ENCODE data around the gene AOPEP. TPM values are rescaled to one million over a fixed set of nuclear protein-coding genes. Genes with fewer than 3 reads are reported as not detected.
A peak's percentile ranks its signal among the peaks of the same experiment; 100 is the strongest.

AOPEP gene
- total RNA-seq, 1 experiment from 2014 or later, result 36.4 TPM

DNA sequence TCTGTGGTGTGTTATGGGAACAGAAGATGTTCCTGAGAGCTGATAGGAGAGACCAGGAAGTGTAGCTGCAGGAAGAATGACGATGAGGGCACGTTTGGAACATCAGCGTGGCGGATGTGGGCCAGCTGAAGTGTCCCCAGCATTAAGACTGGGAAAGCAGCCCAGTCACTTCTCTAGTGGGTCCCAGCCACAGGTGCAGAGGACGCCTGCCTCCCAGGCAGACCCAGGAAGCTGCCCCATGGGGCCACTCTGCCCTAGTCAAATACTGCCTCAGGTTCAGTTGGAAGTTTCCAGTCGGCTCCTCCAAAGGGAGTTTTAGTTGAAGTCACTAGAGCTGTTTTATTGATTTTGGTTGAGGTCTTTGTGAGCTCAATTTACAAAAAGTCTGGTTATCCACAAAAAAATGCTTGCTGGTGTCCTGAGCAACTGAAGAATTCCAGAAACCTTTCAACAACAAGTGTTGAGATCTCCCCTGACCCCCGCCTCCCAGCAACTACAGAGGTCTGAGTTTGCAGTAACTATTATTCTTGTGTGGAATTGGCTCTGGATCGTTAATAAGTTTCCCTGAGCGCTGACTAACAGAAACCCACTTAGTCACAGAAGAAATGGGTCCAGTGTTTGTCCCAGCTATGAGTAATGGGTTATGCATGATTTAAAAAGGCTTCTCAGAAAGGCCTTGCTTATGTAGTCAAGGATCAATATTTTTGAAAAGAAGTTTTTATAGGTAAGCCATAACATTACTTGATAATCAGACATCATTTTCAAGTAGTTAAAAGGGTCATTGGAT lies 296.9 kb downstream of the AOPEP start:
- H3K27ac ChIP-seq (ENCODE audit: low read length), result peak overlapping the region; percentile 86
- DNase-seq (ENCODE audit: low read depth, low spot score) (peak; percentile 52), ATAC-seq (peak; percentile 77)
- intact Hi-C loops (cut with micrococcal nuclease; ENCODE audit: unreplicated experiment), result no loop called here
- H3K9me3 ChIP-seq (ENCODE audit: control insufficient read depth, insufficient read depth, low read depth, low read length), result no peaks in the 10 kb centered on the region
- in situ Hi-C loops (cut with HindIII; ENCODE audit: low pct_unique_long_range_greater_than_20kb, low sequenced_read_pairs), result no loop called here
- H3K4me1 ChIP-seq (ENCODE audit: control insufficient read depth, insufficient read depth, low read length), result peaks cover 88% of the 10 kb centered on the region
- BruUV-seq (replicated peaks), result no TSS peak
- ChIA-PET CTCF (no interaction called here), POLR2A (no interaction called here)
- peak overlapping the region in 1 of 2 experiments; percentile 15; a peak in 2 of 4 replicates for H3K4me3 ChIP-seq (ENCODE audit: low read depth in 2 of 2, low read length in 2 of 2)
- no peaks in the 10 kb centered on the region for H3K27me3 ChIP-seq (ENCODE audit: control insufficient read depth, insufficient read depth, low read length)
- peaks cover 5% of the 10 kb centered on the region; the same call in 1 of the 2 replicates for H3K36me3 ChIP-seq (ENCODE audit: control insufficient read depth, insufficient read depth, low read length)
- TF ChIP-seq, protein P1, sequence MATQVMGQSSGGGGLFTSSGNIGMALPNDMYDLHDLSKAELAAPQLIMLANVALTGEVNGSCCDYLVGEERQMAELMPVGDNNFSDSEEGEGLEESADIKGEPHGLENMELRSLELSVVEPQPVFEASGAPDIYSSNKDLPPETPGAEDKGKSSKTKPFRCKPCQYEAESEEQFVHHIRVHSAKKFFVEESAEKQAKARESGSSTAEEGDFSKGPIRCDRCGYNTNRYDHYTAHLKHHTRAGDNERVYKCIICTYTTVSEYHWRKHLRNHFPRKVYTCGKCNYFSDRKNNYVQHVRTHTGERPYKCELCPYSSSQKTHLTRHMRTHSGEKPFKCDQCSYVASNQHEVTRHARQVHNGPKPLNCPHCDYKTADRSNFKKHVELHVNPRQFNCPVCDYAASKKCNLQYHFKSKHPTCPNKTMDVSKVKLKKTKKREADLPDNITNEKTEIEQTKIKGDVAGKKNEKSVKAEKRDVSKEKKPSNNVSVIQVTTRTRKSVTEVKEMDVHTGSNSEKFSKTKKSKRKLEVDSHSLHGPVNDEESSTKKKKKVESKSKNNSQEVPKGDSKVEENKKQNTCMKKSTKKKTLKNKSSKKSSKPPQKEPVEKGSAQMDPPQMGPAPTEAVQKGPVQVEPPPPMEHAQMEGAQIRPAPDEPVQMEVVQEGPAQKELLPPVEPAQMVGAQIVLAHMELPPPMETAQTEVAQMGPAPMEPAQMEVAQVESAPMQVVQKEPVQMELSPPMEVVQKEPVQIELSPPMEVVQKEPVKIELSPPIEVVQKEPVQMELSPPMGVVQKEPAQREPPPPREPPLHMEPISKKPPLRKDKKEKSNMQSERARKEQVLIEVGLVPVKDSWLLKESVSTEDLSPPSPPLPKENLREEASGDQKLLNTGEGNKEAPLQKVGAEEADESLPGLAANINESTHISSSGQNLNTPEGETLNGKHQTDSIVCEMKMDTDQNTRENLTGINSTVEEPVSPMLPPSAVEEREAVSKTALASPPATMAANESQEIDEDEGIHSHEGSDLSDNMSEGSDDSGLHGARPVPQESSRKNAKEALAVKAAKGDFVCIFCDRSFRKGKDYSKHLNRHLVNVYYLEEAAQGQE (IDR thresholded peaks at IDR 0.05; ENCODE audit: insufficient read depth in 1 of 2, low read depth in 2 of 2, low read length in 1 of 2), result no peak
- TF ChIP-seq POLR2AphosphoS5 (IDR thresholded peaks at IDR 0.05; ENCODE audit: low read depth, low read length), result no peak; the same call in 1 of the 2 replicates
- TF ChIP-seq SIN3A (IDR thresholded peaks at IDR 0.05; ENCODE audit: borderline replicate concordance, insufficient read depth, low read depth, low read length), result no peak
- peak; percentile 77 for TF ChIP-seq TCF7L2 (IDR thresholded peaks at IDR 0.05; ENCODE audit: low read depth, low read length)
- TF ChIP-seq, protein P2, sequence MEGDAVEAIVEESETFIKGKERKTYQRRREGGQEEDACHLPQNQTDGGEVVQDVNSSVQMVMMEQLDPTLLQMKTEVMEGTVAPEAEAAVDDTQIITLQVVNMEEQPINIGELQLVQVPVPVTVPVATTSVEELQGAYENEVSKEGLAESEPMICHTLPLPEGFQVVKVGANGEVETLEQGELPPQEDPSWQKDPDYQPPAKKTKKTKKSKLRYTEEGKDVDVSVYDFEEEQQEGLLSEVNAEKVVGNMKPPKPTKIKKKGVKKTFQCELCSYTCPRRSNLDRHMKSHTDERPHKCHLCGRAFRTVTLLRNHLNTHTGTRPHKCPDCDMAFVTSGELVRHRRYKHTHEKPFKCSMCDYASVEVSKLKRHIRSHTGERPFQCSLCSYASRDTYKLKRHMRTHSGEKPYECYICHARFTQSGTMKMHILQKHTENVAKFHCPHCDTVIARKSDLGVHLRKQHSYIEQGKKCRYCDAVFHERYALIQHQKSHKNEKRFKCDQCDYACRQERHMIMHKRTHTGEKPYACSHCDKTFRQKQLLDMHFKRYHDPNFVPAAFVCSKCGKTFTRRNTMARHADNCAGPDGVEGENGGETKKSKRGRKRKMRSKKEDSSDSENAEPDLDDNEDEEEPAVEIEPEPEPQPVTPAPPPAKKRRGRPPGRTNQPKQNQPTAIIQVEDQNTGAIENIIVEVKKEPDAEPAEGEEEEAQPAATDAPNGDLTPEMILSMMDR (IDR thresholded peaks at IDR 0.05), result no peak

DNA sequence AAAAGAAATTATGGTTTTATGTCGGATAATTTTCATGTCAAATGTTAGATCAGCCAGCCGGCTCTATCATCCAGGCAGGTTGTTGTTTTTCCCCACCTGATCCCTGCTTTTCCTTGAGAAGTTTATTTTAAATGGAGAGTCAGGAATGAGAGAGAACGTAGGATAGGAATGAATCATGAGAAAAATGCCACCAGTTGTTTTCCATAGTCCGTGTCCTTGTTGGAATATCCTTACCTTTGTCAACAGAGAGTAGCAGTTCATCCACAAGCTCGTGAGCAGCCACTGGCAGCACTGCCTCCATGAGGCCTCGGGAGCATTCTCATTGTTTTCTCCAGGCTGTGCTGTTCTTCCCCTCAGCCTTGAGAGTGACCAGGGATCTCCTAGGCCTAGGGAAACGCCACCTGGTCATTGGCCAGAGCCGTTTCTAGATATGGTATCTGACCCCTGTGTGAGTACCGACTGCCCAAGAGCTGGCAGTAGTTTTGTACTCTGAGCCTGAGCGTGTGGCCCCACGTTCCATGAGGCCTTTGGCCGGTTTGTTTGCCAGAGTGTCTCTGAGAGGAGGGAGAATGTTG lies 297.7 kb downstream of the AOPEP start:
- Histone ChIP-seq H3K27me3 (ENCODE audit: control insufficient read depth, insufficient read depth, low read length) (no peaks in the 10 kb centered on the region), H3K27ac (ENCODE audit: low read length) (peak overlapping the region; percentile 86), H3K36me3 (ENCODE audit: control insufficient read depth, insufficient read depth, low read length) (peaks cover 5% of the 10 kb centered on the region; the same call in 1 of the 2 replicates), H3K4me1 (ENCODE audit: control insufficient read depth, insufficient read depth, low read length) (peaks cover 88% of the 10 kb centered on the region), H3K9me3 (ENCODE audit: control insufficient read depth, insufficient read depth, low read depth, low read length) (no peaks in the 10 kb centered on the region), H3K4me3 (ENCODE audit: low read depth in 2 of 2, low read length in 2 of 2) (peak overlapping the region in 1 of 2 experiments; percentile 30; a peak in 2 of 4 replicates)
- no peak for DNase-seq (ENCODE audit: low read depth, low spot score)
- CTCF ChIA-PET, result no interaction called here
- intact Hi-C loops (cut with micrococcal nuclease; ENCODE audit: unreplicated experiment), result no loop called here
- POLR2A ChIA-PET, result interaction anchor here (0.6 kb wide), 1 partner anchor 143 kb away, joined by 4 read pairs; no protein-coding TSS in a partner anchor
- TF ChIP-seq TCF7L2 (IDR thresholded peaks at IDR 0.05; ENCODE audit: low read depth, low read length), result no peak
- TF ChIP-seq, protein P2 (IDR thresholded peaks at IDR 0.05), result peak; percentile 18
- ATAC-seq, result peak; percentile 35
- in situ Hi-C loops (cut with HindIII; ENCODE audit: low pct_unique_long_range_greater_than_20kb, low sequenced_read_pairs), result no loop called here
- TSS peak; percentile 5 for BruUV-seq (replicated peaks)

Measured in Panc1 (cell line).